ENCODE measurements around the gene PNP.

- TF ChIP-seq POLR2A (IDR thresholded peaks at IDR 0.05), result no peak
- no peak for TF ChIP-seq CTCF (IDR thresholded peaks at IDR 0.05)
- TF ChIP-seq POLR2AphosphoS5 (IDR thresholded peaks at IDR 0.05), result no peak
- TF ChIP-seq EP300 (IDR thresholded peaks at IDR 0.05), result no peak
These were observed 23.3 kb downstream of the PNP start for GRCh38 chr14:20492486-20492885.

Data from stomach (tissue), 4 donors.